H1 (cell line): ENCODE data around the gene ALPK3. TPM values are rescaled to one million over a fixed set of nuclear protein-coding genes. Genes with fewer than 3 reads are reported as not detected.

Experiments used
- CTCF ChIA-PET: fragments of 300-600 bp; sonication (Branson Sonifier 250); formaldehyde crosslinking; loops from one replicate; lab custom pipeline; 2021; ENCODE audit not compliant: partially characterized antibody; lab: Charles Lee
- POLR2A ChIA-PET: fragments of 300-600 bp; sonication (Branson Sonifier 250); formaldehyde crosslinking; loops from one replicate; lab custom pipeline; 2021; ENCODE audit warnings: inconsistent platforms; ENCODE audit not compliant: partially characterized antibody; lab: Charles Lee
- DNase-seq, 2 experiments: peaks; one replicate each; pipeline versions ENCODE4 v3.0.0 to v3.0.0-alpha.2; 2010 to 2022; ENCODE audit warnings: low spot score in 2 of 2, low read depth in 1 of 2, mixed read lengths in 1 of 2
- FAIRE-seq: peaks from 2 replicates; lab custom pipeline; 2011; peaks lifted over from hg19 to GRCh38; lab: Jason Lieb, UNC
- H2AFZ ChIP-seq: 2 replicates; pipeline ENCODE4 v1.8.1; 2012; ENCODE audit warnings: low read length, inconsistent platforms
- H2AK5ac ChIP-seq: 2 replicates; pipeline ENCODE4 v1.6.1; 2013; ENCODE audit warnings: low read depth, low read length
- H2BK120ac ChIP-seq: replicated peaks from 2 replicates; pipeline ENCODE3; 2013; ENCODE audit warnings: low read depth, low read length, inconsistent platforms
- H2BK12ac ChIP-seq: 2 replicates; pipeline ENCODE4 v1.6.1; 2013; ENCODE audit warnings: low read depth, low read length
- H2BK15ac ChIP-seq: 2 replicates; pipeline ENCODE4 v1.6.1; 2013; ENCODE audit warnings: low read length
- H2BK20ac ChIP-seq: 2 replicates; pipeline ENCODE4 v1.6.1; 2013; ENCODE audit warnings: low read length
- H2BK5ac ChIP-seq: 2 replicates; pipeline ENCODE4 v1.6.1; 2013; ENCODE audit warnings: low read depth, low read length
- H3K14ac ChIP-seq: 2 replicates; pipeline ENCODE4 v1.6.1; 2013; ENCODE audit warnings: inconsistent platforms; ENCODE audit not compliant: insufficient read length
- H3K18ac ChIP-seq: 2 replicates; pipeline ENCODE4 v1.6.1; 2013; ENCODE audit warnings: low read length; ENCODE audit errors: extremely low read depth
- H3K23ac ChIP-seq: 2 replicates; pipeline ENCODE4 v1.6.1; 2013; ENCODE audit warnings: inconsistent platforms; ENCODE audit not compliant: insufficient read length
- H3K23me2 ChIP-seq: 2 replicates; pipeline ENCODE4 v1.6.1; 2013; ENCODE audit warnings: low read depth, low read length
- H3K27ac ChIP-seq: 2 replicates; pipeline ENCODE4 v1.6.1; 2011; ENCODE audit warnings: low read depth, low read length, inconsistent platforms
- H3K27me3 ChIP-seq, 4 experiments: replicated peaks in 1 of 4; 1 replicate in 1 of 4; 2 replicates in 3 of 4; pipeline versions ENCODE4 v1.6.1 to v1.8.1; 2011 to 2013; ENCODE audit warnings: low read length in 3 of 4, mild to moderate bottlenecking in 3 of 4, inconsistent platforms in 2 of 4, mixed read lengths in 2 of 4, moderate library complexity in 1 of 4; ENCODE audit not compliant: control insufficient read depth in 3 of 4, insufficient read depth in 3 of 4; ENCODE audit errors: extremely low read depth in 1 of 4
- H3K36me3 ChIP-seq, 4 experiments: 2 replicates each; pipeline versions ENCODE4 v1.6.1 to v1.8.1; 2011 to 2013; ENCODE audit warnings: mild to moderate bottlenecking in 4 of 4, low read length in 3 of 4, moderate library complexity in 2 of 4, control low read depth in 1 of 4, inconsistent platforms in 1 of 4; ENCODE audit not compliant: insufficient read depth in 4 of 4, control insufficient read depth in 2 of 4
- H3K4ac ChIP-seq: replicated peaks from 2 replicates; pipeline ENCODE3; 2013; ENCODE audit warnings: low read length, low read depth, mixed read lengths, inconsistent platforms; ENCODE audit not compliant: insufficient read length
- H3K4me1 ChIP-seq, 4 experiments: replicated peaks in 1 of 4; 1 replicate in 1 of 4; 2 replicates in 3 of 4; pipeline versions ENCODE4 v1.6.1 to v1.8.1; 2011 to 2013; ENCODE audit warnings: low read length in 3 of 4, inconsistent platforms in 2 of 4, mixed read lengths in 1 of 4; ENCODE audit not compliant: insufficient read depth in 4 of 4, control insufficient read depth in 3 of 4
- H3K4me2 ChIP-seq, 2 experiments: 2 replicates each; pipeline versions ENCODE4 v1.6.1 to v1.8.1; 2011 to 2013; ENCODE audit warnings: low read depth in 2 of 2, low read length in 2 of 2, control low read depth in 1 of 2, inconsistent platforms in 1 of 2, mild to moderate bottlenecking in 1 of 2; ENCODE audit not compliant: insufficient read depth in 1 of 2
- H3K4me3 ChIP-seq, 4 experiments: fragments of 200-600, 300-600 bp in 1 of 4; sonication (generic), shearing (Covaris generic), sonication (Bioruptor Twin) in 1 of 4; 2 replicates each; pipeline versions ENCODE4 v1.5.1 to v1.8.1; 2011 to 2016; ENCODE audit warnings: low read length in 4 of 4, low read depth in 3 of 4, control low read depth in 2 of 4, inconsistent platforms in 2 of 4, mild to moderate bottlenecking in 2 of 4, mixed read lengths in 1 of 4, moderate library complexity in 1 of 4; ENCODE audit not compliant: insufficient read depth in 2 of 4; ENCODE audit errors: extremely low read depth in 1 of 4
- H3K56ac ChIP-seq: replicated peaks from 2 replicates; pipeline ENCODE3; 2013; ENCODE audit warnings: low read depth, mild to moderate bottlenecking, mixed read lengths, low read length, inconsistent platforms; ENCODE audit not compliant: insufficient read length
- H3K79me1 ChIP-seq: 2 replicates; pipeline ENCODE4 v1.6.1; 2013; ENCODE audit warnings: low read depth, low read length, control low read depth
- H3K79me2 ChIP-seq, 2 experiments: 2 replicates each; pipeline versions ENCODE4 v1.6.1 to v1.8.1; 2012 to 2013; ENCODE audit warnings: low read length in 2 of 2, mild to moderate bottlenecking in 2 of 2, inconsistent platforms in 1 of 2; ENCODE audit not compliant: insufficient read depth in 2 of 2, control insufficient read depth in 1 of 2
- H3K9ac ChIP-seq, 4 experiments: replicated peaks in 1 of 4; 1 replicate in 1 of 4; 2 replicates in 3 of 4; pipeline versions ENCODE4 v1.6.1 to v1.8.1; 2011 to 2013; ENCODE audit warnings: low read depth in 3 of 4, low read length in 3 of 4, control low read depth in 2 of 4, mild to moderate bottlenecking in 2 of 4, moderate library complexity in 2 of 4, inconsistent platforms in 1 of 4; ENCODE audit errors: extremely low read depth in 1 of 4
- H3K9me3 ChIP-seq, 2 experiments: 2 replicates each; pipeline versions ENCODE4 v1.6.1 to v1.8.1; 2012 to 2013; ENCODE audit warnings: mild to moderate bottlenecking in 2 of 2, moderate library complexity in 2 of 2, control low read depth in 1 of 2, inconsistent platforms in 1 of 2, low read depth in 1 of 2, low read length in 1 of 2, mixed read lengths in 1 of 2; ENCODE audit not compliant: insufficient read depth in 2 of 2
- H4K20me1 ChIP-seq, 2 experiments: replicated peaks in 1 of 2; 2 replicates each; pipeline versions ENCODE3 to v1.8.1; 2011 to 2013; ENCODE audit warnings: inconsistent platforms in 2 of 2, low read length in 2 of 2, mild to moderate bottlenecking in 1 of 2; ENCODE audit not compliant: insufficient read depth in 2 of 2, control insufficient read depth in 1 of 2
- H4K5ac ChIP-seq: 2 replicates; pipeline ENCODE4 v1.6.1; 2013; ENCODE audit warnings: low read length, low read depth, mixed read lengths, inconsistent platforms; ENCODE audit not compliant: insufficient read length
- H4K8ac ChIP-seq: 2 replicates; pipeline ENCODE4 v1.8.0; 2013; ENCODE audit warnings: mild to moderate bottlenecking, moderate library complexity, low read length, inconsistent platforms; ENCODE audit not compliant: insufficient read depth; ENCODE audit errors: extremely low read depth
- H4K91ac ChIP-seq: replicated peaks from 2 replicates; pipeline ENCODE3; 2013; ENCODE audit warnings: low read length, mixed read lengths, inconsistent platforms; ENCODE audit not compliant: insufficient read length
- JUN ChIP-seq: IDR thresholded peaks from 2 replicates; pipeline ENCODE4 v1.6.1; 2011; ENCODE audit warnings: low read depth, mild to moderate bottlenecking, improper control_type of control experiment, low read length
- SP2 ChIP-seq: IDR thresholded peaks from 2 replicates; pipeline ENCODE4 v1.6.1; 2012; ENCODE audit warnings: mild to moderate bottlenecking, low read length, inconsistent platforms
- WGBS, 2 experiments: shearing (Covaris generic) in 1 of 2; methylation state at CpG; one replicate each; pipeline versions ENCODE4 v1.1.6 to v1.1.7; 2013 to 2015; ENCODE audit warnings: low lambda C conversion rate in 2 of 2, mixed read lengths in 2 of 2, inconsistent platforms in 1 of 2, low coverage in 1 of 2, missing lambda C conversion rate in 1 of 2; ENCODE audit not compliant: insufficient replicate concordance in 2 of 2, insufficient coverage in 1 of 2, insufficient read length in 1 of 2; ENCODE audit errors: extremely low coverage in 1 of 2, missing lambda C conversion rate in 1 of 2; 5-methylcytosine and 5-hydroxymethylcytosine counted together
- polyA plus RNA-seq, 7 experiments: library from polyadenylated mRNA; depleted of rRNA in 3 of 7; stranded (reverse) in 5 of 7; unstranded in 2 of 7; fragments of >200 nt in 5 of 7; fragments of 200-250 nt in 2 of 7; gene quantifications; 1 replicate in 5 of 7; 2 replicates in 1 of 7; 4 replicates in 1 of 7; pipeline versions ENCODE4 v1.2.1 to v1.2.3, GENCODE V29; 2011 to 2013; ENCODE audit warnings: missing spikeins in 2 of 7, mixed read lengths in 2 of 7
- total RNA-seq: library from RNA; stranded (reverse); fragmentation: NEBNext Ultra II Directional; extraction: Animal tissue kit (Norgen Biotek cat#: 25700); gene quantifications from 2 replicates; pipeline ENCODE4 v1.2.1, GENCODE V29; 2021

Gene ALPK3
- total and polyA plus RNA-seq, 2 of the 8 experiments (the other 6 are each of a cell fraction or from before 2014, with no cell fraction given), result 4.4 to 19.2 TPM

- Histone ChIP-seq H4K91ac (no peak overlapping the region), H3K23me2 (no peaks in the 10 kb centered on the region), H3K18ac (no peak overlapping the region), H4K8ac (peak overlapping the region; percentile 57; the same call in 1 of the 2 replicates), H3K27ac (no peak overlapping the region; the same call in 1 of the 2 replicates), H3K23ac (no peak overlapping the region), H3K9ac (no peak overlapping the region), H3K27me3 (no peaks in the 10 kb centered on the region), H2AFZ (no peak overlapping the region), H2BK120ac (no peak overlapping the region), H2AK5ac (no peak overlapping the region), H3K14ac (no peak overlapping the region), H3K79me1 (no peaks in the 10 kb centered on the region), H3K79me2 (no peaks in the 10 kb centered on the region), H3K56ac (no peak overlapping the region), H3K36me3 (no peaks in the 10 kb centered on the region), H3K4ac (no peak overlapping the region), H2BK5ac (no peak overlapping the region), H3K9me3 (no peaks in the 10 kb centered on the region), H4K5ac (no peak overlapping the region), H3K4me2 (no peak overlapping the region), H2BK12ac (no peak overlapping the region), H2BK20ac (no peak overlapping the region), H2BK15ac (no peak overlapping the region), H3K4me3 (no peak overlapping the region), H3K4me1 (no peaks in the 10 kb centered on the region; a peak in 2 of 7 replicates), H4K20me1 (no peaks in the 10 kb centered on the region)
- POLR2A ChIA-PET, result no interaction called here
- TF ChIP-seq SP2 (no peak), JUN (no peak)
- no peak for FAIRE-seq
- DNase-seq, result peak in 1 of 2 experiments; percentile 35
- CTCF ChIA-PET, result interaction anchor here (0.7 to 3.1 kb wide), 3 partner anchors 23 to 181 kb away, joined by 3 to 14 read pairs (median 3); no protein-coding TSS in a partner anchor
- 88% methylated on average over 13 of the region's 15 CpGs; no CpG with 5 or more reads in 1 of the 2 experiments for WGBS, 2 experiments
Measured at GRCh38 chr15:84905016-84905916, 88.1 kb downstream of the ALPK3 start.
